ENCODE data around the gene ERI3. TPM values are rescaled to one million over a fixed set of nuclear protein-coding genes. Genes with fewer than 3 reads are reported as not detected.

Gene ERI3
- total and polyA plus RNA-seq, 2 of the 13 experiments (the other 11 are each of a cell fraction or from before 2014, with no cell fraction given): 35.6 to 35.9 TPM

GRCh38 chr1:44208226-44208625 is 146.8 kb downstream of the ERI3 start:
- no peak overlapping the region for H3K4me3 ChIP-seq (replicated peaks in 1 of 3; ENCODE audit: insufficient read depth in 1 of 3, low read depth in 2 of 3, low read length in 3 of 3)
- no peaks in the 10 kb centered on the region for H3K79me2 ChIP-seq (ENCODE audit: insufficient read depth, low read length)
- ChIA-PET CTCF (ENCODE audit: low intra/inter-chr PET ratio, low total read pairs) (no interaction called here), POLR2A (no interaction called here)
- no peak overlapping the region for H2AFZ ChIP-seq (ENCODE audit: low read length)
- DNase-seq (ENCODE audit: low spot score): no peak
- no peaks in the 10 kb centered on the region for H3K36me3 ChIP-seq (replicated peaks in 1 of 2; ENCODE audit: control insufficient read depth in 1 of 2, insufficient read depth in 2 of 2, low read length in 2 of 2)
- TF ChIP-seq CTCF (CRISPR knock-in tag; IDR thresholded peaks at IDR 0.05) (no peak), SKI (IDR thresholded peaks at IDR 0.05; ENCODE audit: partially characterized antibody) (no peak), BRF2 (CRISPR knock-in tag; IDR thresholded peaks at IDR 0.05) (no peak), SUZ12 (IDR thresholded peaks at IDR 0.05; ENCODE audit: low read depth, low read length) (no peak), ZNF788 (CRISPR knock-in tag; IDR thresholded peaks at IDR 0.05; ENCODE audit: borderline replicate concordance) (no peak), ZNF850 (CRISPR knock-in tag; conservative IDR thresholded peaks at IDR 0.05) (no peak), KDM6A (CRISPR knock-in tag; IDR thresholded peaks at IDR 0.05; ENCODE audit: low read depth) (no peak), ZNF746 (CRISPR knock-in tag; IDR thresholded peaks at IDR 0.05) (no peak), MBNL3 (CRISPR knock-in tag; conservative IDR thresholded peaks at IDR 0.05) (no peak), SIN3B (IDR thresholded peaks at IDR 0.05; ENCODE audit: low read length) (no peak), EHMT2 (IDR thresholded peaks at IDR 0.05; ENCODE audit: borderline replicate concordance, low read depth, low read length) (no peak), ZNF598 (CRISPR knock-in tag; IDR thresholded peaks at IDR 0.05; ENCODE audit: borderline replicate concordance) (no peak), ZNF382 (CRISPR knock-in tag; IDR thresholded peaks at IDR 0.05; ENCODE audit: borderline replicate concordance) (no peak), HNRNPH1 (optimal IDR thresholded peaks at IDR 0.05; ENCODE audit: low read depth, low read length) (no peak), ZFP41 (CRISPR knock-in tag; IDR thresholded peaks at IDR 0.05; ENCODE audit: borderline replicate concordance) (no peak), ZNF263 (CRISPR knock-in tag; IDR thresholded peaks at IDR 0.05) (no peak), ZNF841 (CRISPR knock-in tag; IDR thresholded peaks at IDR 0.05; ENCODE audit: borderline replicate concordance) (no peak), RFXANK (CRISPR knock-in tag; IDR thresholded peaks at IDR 0.05) (no peak), NCOR1 (IDR thresholded peaks at IDR 0.05; ENCODE audit: borderline replicate concordance, low read length) (no peak)
- BruUV-seq (replicated peaks): no TSS peak
- H4K20me1 ChIP-seq (ENCODE audit: insufficient read depth, low read length): no peaks in the 10 kb centered on the region
- peaks cover 11% of the 10 kb centered on the region for H3K4me1 ChIP-seq (ENCODE audit: insufficient read depth, low read length)
- H3K9ac ChIP-seq (ENCODE audit: insufficient read depth, low read depth, low read length): no peak overlapping the region
- intact Hi-C loops (cut with micrococcal nuclease; ENCODE audit: unreplicated experiment): no loop called here
- H3K27me3 ChIP-seq (ENCODE audit: control insufficient read depth in 1 of 2, insufficient read depth in 2 of 2, low read length in 2 of 2): no peaks in the 10 kb centered on the region; a peak in 1 of 5 replicates
- H3K4me2 ChIP-seq (ENCODE audit: low read depth, low read length): no peak overlapping the region
- no peaks in the 10 kb centered on the region for H3K9me3 ChIP-seq (ENCODE audit: low read length)
- in situ Hi-C loops (cut with HindIII; ENCODE audit: extremely low pct_ligation_motif_present, low pct_unique_long_range_greater_than_20kb): loop anchor here (25.0 kb wide), 1 partner anchor 379 kb away; no protein-coding TSS in a partner anchor
- no peak overlapping the region for H3K27ac ChIP-seq (ENCODE audit: extremely low read length, insufficient read depth, low read length)
- ATAC-seq: no peak
- FAIRE-seq: no peak
